Measurements from ENCODE around the gene OXCT1. TPM values are rescaled to one million over a fixed set of nuclear protein-coding genes. Genes with fewer than 3 reads are reported as not detected.

OXCT1 gene
- total and polyA plus RNA-seq, 2 of the 4 experiments (the other 2 are of a cell fraction), result 14.2 to 16.3 TPM

DNA sequence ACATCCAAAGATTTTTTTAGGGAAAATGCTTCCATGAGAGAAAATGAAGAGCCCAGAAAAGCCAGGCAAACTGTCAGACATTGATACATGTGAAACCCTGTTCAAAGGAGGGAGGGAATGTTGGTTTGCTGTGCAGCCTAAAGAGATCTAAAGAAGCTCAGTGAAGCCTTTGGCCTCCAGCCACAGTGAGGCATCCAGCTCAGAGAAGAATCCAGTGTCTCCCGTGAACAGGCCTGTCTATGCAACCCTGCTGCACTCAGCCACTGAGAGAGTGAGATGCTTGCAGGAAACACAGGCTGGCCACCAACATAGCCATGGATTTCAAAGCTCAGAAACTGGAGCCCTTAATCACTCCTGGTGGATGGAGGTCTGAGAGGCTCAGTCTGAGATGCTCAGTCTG lies 188.4 kb downstream of the OXCT1 start:
- intact Hi-C loops (cut with micrococcal nuclease), result no loop called here
- Histone ChIP-seq H3K27ac (ENCODE audit: insufficient read depth, low read length) (no peak overlapping the region), H2BK15ac (ENCODE audit: low read depth, low read length) (no peak overlapping the region), H3K4me3 (ENCODE audit: insufficient read depth, low read depth, low read length) (no peak overlapping the region), H3K4me2 (ENCODE audit: low read depth, low read length) (no peak overlapping the region), H3K14ac (replicated peaks; ENCODE audit: low read depth, low read length) (no peak overlapping the region), H4K91ac (ENCODE audit: insufficient read depth, low read depth, low read length) (no peak overlapping the region), H3K18ac (ENCODE audit: low read depth, low read length) (no peak overlapping the region), H2AK5ac (ENCODE audit: low read depth, low read length) (no peak overlapping the region), H3K23ac (ENCODE audit: low read depth, low read length) (no peak overlapping the region), H4K5ac (ENCODE audit: low read depth, low read length) (no peak overlapping the region), H3K9me3 (ENCODE audit: control insufficient read depth, insufficient read depth, low read length) (no peaks in the 10 kb centered on the region), H3K79me1 (ENCODE audit: low read depth in 1 of 2, low read length in 2 of 2) (no peaks in the 10 kb centered on the region), H3K9me1 (ENCODE audit: insufficient read depth, low read length) (no peaks in the 10 kb centered on the region), H3K4ac (ENCODE audit: low read depth, low read length) (no peak overlapping the region), H3K56ac (ENCODE audit: extremely low read depth, insufficient read depth, low read length) (no peak overlapping the region), H3K36me3 (ENCODE audit: control insufficient read depth, insufficient read depth, low read length) (no peaks in the 10 kb centered on the region), H2AK9ac (replicated peaks; ENCODE audit: low read depth, low read length, poor library complexity) (no peak overlapping the region), H3K9ac (ENCODE audit: low read depth, low read length) (no peak overlapping the region), H2BK120ac (ENCODE audit: low read depth, low read length) (no peak overlapping the region), H4K20me1 (ENCODE audit: insufficient read depth, low read length) (no peaks in the 10 kb centered on the region), H2BK5ac (ENCODE audit: low read depth, low read length, poor library complexity, severe bottlenecking) (no peak overlapping the region), H2BK20ac (ENCODE audit: low read depth, low read length) (no peak overlapping the region), H3K4me1 (ENCODE audit: control insufficient read depth, insufficient read depth, low read length) (no peaks in the 10 kb centered on the region), H2AFZ (replicated peaks; ENCODE audit: low read length, poor library complexity) (no peak overlapping the region), H3K27me3 (ENCODE audit: control insufficient read depth, insufficient read depth, low read length) (peaks cover 1% of the 10 kb centered on the region), H4K8ac (ENCODE audit: low read depth in 2 of 2, low read length in 2 of 2) (no peak overlapping the region)
- ATAC-seq (ENCODE audit: low read depth) (no peak), DNase-seq (no peak)
- no peak for TF ChIP-seq NFE2L2 (IDR thresholded peaks at IDR 0.05; ENCODE audit: low read depth, low read length)
- TF ChIP-seq RFX5 (IDR thresholded peaks at IDR 0.05; ENCODE audit: low read depth, low read length), result no peak
- TF ChIP-seq RCOR1 (IDR thresholded peaks at IDR 0.05; ENCODE audit: insufficient replicate concordance, low read length), result no peak
- TF ChIP-seq MXI1 (IDR thresholded peaks at IDR 0.05; ENCODE audit: borderline replicate concordance, low read depth, low read length), result no peak
- no peak for TF ChIP-seq POLR2A (IDR thresholded peaks at IDR 0.05; ENCODE audit: low read depth, low read length)
- TF ChIP-seq, protein P1, sequence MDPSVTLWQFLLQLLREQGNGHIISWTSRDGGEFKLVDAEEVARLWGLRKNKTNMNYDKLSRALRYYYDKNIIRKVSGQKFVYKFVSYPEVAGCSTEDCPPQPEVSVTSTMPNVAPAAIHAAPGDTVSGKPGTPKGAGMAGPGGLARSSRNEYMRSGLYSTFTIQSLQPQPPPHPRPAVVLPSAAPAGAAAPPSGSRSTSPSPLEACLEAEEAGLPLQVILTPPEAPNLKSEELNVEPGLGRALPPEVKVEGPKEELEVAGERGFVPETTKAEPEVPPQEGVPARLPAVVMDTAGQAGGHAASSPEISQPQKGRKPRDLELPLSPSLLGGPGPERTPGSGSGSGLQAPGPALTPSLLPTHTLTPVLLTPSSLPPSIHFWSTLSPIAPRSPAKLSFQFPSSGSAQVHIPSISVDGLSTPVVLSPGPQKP (IDR thresholded peaks at IDR 0.05; ENCODE audit: borderline replicate concordance, low read depth, low read length), result no peak
- TF ChIP-seq CEBPB (IDR thresholded peaks at IDR 0.05; ENCODE audit: low read depth, low read length), result no peak
- no peak for TF ChIP-seq MAFK (IDR thresholded peaks at IDR 0.05; ENCODE audit: low read depth, low read length)
- no peak for TF ChIP-seq BHLHE40 (IDR thresholded peaks at IDR 0.05; ENCODE audit: low read depth, low read length)
- TF ChIP-seq, protein P2, sequence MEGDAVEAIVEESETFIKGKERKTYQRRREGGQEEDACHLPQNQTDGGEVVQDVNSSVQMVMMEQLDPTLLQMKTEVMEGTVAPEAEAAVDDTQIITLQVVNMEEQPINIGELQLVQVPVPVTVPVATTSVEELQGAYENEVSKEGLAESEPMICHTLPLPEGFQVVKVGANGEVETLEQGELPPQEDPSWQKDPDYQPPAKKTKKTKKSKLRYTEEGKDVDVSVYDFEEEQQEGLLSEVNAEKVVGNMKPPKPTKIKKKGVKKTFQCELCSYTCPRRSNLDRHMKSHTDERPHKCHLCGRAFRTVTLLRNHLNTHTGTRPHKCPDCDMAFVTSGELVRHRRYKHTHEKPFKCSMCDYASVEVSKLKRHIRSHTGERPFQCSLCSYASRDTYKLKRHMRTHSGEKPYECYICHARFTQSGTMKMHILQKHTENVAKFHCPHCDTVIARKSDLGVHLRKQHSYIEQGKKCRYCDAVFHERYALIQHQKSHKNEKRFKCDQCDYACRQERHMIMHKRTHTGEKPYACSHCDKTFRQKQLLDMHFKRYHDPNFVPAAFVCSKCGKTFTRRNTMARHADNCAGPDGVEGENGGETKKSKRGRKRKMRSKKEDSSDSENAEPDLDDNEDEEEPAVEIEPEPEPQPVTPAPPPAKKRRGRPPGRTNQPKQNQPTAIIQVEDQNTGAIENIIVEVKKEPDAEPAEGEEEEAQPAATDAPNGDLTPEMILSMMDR (conservative IDR thresholded peaks at IDR 0.05; ENCODE audit: low read depth, low read length), result no peak
- no peak for TF ChIP-seq MAZ (IDR thresholded peaks at IDR 0.05; ENCODE audit: borderline replicate concordance, low read depth, low read length)
- TF ChIP-seq RAD21 (IDR thresholded peaks at IDR 0.05; ENCODE audit: low read length), result no peak
- TF ChIP-seq SMC3 (IDR thresholded peaks at IDR 0.05; ENCODE audit: low read depth, low read length), result no peak
- TF ChIP-seq, protein P3, sequence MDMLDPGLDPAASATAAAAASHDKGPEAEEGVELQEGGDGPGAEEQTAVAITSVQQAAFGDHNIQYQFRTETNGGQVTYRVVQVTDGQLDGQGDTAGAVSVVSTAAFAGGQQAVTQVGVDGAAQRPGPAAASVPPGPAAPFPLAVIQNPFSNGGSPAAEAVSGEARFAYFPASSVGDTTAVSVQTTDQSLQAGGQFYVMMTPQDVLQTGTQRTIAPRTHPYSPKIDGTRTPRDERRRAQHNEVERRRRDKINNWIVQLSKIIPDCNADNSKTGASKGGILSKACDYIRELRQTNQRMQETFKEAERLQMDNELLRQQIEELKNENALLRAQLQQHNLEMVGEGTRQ (IDR thresholded peaks at IDR 0.05; ENCODE audit: low read depth, low read length), result no peak
- ChIA-PET CTCF (no interaction called here), POLR2A (ENCODE audit: unreplicated experiment) (no interaction called here)
- WGBS, 2 experiments (ENCODE audit: extremely low coverage in 2 of 2, insufficient read length in 1 of 2), result no CpG with 5 or more reads among the region's 1 CpG
- dilution Hi-C loops (cut with HindIII; ENCODE audit: low sequenced_read_pairs, unreplicated experiment), result no loop called here
- in situ Hi-C loops (cut with MboI; ENCODE audit: low sequenced_read_pairs), result loop anchor here (25.0 kb wide), 1 partner anchor 380 kb away; no protein-coding TSS in a partner anchor
- BruUV-seq (replicated peaks), result no TSS peak
